GM12874 (cell line): ENCODE measurements around the gene SYNJ2.

ENCODE experiments used
- CTCF ChIP-seq: IDR thresholded peaks from 2 replicates; pipeline ENCODE4 v1.5.1; 2011; ENCODE audit warnings: low read depth, mild to moderate bottlenecking, control low read depth, low read length, moderate library complexity; ENCODE audit not compliant: insufficient read depth

Gene SYNJ2

DNA sequence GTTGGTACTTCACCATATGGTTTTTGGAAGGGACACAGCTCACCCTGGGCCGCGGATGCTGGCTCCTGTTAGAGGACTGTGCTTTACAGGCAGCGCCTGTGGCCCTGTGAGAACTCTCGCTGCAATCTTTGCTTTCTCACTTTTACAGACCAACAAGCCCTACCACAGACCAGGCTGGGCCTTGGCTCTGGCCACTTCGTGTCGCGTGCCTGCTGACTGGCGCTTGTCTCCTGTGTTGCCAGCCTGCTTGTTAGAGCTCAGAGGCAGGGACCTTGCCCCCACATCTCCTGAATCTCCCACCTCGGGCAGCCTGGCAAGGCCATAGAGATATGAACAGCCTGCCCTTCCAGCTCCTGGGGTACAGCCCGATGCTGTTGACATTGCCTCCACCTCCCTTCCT, 56.1 kb downstream of the SYNJ2 start:
- TF ChIP-seq CTCF, result no peak

DNA sequence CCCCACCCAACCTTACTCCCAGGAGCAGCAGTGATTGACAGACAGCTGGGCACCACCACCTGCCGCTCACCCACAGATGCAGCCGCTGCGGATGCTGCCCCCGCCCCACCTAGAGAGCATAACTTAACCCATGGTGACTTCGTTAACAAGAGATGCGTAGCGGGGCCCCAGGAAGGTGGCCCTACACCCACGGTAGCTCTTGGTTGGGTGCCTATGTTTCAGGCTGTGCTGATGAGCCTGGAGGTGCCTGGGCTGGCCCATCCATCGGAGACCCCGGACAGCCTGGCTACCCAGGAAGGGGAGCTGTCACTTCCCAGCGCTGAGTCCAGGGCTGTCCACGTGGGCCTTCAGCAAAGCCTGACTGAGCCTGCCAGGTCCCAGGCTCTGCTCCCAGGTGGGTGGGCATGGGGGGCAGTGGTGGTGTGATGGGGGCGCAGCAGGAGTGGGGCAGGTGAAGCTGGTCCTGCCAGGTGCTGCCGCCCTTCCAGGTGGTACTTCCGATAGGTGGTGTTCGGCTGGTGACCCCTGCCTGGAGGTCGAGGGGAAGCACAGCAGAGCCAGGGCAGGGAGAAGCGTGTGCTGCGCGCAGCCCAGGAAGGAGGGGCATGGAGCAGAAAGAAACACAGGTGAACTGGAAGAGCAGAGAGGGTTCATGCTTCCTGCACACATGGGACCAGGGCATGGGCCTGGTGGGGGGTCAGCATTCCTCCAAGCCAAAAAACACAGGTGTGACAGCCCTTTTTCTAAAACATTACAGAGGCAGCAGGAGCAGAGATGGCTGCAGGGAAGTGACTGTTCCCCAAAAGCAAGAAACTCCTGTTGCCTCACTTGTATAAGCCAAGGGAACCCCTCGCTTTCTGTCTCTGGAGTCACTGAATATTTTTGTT, 56.9 kb downstream of the SYNJ2 start:
- no peak for TF ChIP-seq CTCF

DNA sequence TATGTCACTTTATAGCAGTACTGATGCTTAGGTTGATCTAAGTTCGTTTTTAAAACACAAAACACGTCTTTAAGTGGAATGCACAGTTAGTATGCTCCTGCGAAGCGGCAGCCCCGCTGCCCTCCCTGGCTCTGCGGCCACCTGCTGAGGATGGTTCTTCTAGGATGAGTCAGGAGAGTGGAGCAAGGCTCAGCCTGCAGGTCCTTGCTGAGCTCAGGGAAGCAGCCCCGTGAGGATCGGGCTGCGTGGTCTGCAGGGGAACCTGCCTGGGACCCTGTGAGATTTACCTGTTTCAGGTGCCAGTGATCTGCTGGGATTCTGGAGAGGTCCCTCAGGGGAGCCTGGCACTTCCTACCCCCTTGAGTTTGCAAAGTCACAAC, 57.5 kb downstream of the SYNJ2 start:
- no peak for TF ChIP-seq CTCF

DNA sequence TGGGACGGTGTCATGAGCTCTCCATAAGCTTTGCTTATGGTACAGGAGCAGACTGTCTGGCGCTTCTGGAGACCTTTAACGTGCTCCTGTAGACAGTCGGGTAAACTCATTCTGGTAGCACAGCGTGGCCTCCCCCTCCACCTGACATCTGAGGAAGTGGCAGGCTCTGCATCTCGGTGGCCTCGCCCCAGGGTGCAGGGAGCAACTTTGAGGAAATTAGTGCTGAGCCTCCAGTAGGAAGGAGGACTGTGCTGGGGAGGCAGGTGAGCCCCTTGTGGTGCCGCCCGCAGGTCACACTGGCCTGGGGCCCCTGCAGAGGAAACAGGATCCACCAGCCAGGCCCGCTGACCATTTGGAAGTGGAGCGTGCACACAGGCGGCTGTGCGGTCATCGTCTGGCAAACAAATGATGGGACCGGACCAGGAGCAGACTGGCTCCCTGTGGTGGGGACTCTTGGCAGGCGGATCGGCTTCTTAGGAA, 57.9 kb downstream of the SYNJ2 start:
- no peak for TF ChIP-seq CTCF

DNA sequence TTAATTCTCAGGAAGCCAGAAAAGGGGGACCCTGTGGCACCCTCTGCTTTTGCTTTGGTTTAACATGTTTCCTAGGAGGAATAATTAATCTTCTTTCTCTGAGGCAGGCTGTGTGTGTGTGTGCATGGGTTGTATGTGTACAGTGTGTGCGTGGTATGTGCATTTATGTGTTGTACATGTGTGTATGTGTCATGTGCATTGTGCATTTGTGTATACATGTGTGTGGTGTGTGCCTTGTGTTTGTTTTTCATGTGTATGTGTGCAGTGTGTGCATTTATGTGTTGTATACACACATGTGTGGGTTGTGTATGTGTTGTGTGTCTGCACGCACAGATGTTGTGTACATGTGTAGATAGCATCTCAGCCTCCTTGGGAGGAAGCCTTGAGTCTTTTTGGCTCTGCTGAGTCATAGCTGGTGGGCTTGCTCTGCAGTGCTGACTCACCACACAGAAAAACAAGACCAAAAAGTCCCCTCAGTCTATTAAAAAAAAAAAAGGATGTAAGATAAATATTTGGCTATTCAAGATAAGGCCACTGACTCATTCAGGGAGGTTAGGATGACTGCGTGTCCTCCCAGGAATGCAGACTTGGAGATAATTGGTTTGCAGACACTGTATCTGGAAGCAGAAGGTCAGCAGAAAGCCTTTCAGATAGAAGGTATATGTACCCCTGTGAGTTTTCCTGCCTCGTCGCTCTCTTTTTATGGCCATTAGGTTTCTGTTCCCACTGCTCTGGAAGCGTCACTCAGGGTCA, 58.6 kb downstream of the SYNJ2 start:
- TF ChIP-seq CTCF, result no peak

- no peak for TF ChIP-seq CTCF
These were observed 59.2 kb downstream of the SYNJ2 start for GRCh38 chr6:158040804-158041347.

GRCh38 chr6:158041370-158041769, 59.7 kb downstream of the SYNJ2 start:
- TF ChIP-seq CTCF, result no peak
